ENCODE results near the gene VANGL1. TPM values are rescaled to one million over a fixed set of nuclear protein-coding genes. Genes with fewer than 3 reads are reported as not detected.

VANGL1 gene
- total and polyA plus RNA-seq, 2 of the 4 experiments (the other 2 are of a cell fraction) = 6.1 to 6.7 TPM

- CTCF ChIA-PET = no interaction called here
- H3K23ac ChIP-seq (ENCODE audit: low read depth, low read length) = no peak overlapping the region
- H3K18ac ChIP-seq (ENCODE audit: low read depth, low read length) = no peak overlapping the region
- DNase-seq = no peak
- dilution Hi-C loops (cut with HindIII; ENCODE audit: low sequenced_read_pairs, unreplicated experiment) = no loop called here
- peaks cover 19% of the 10 kb centered on the region for H3K9me1 ChIP-seq (ENCODE audit: insufficient read depth, low read length)
- no peak overlapping the region for H4K91ac ChIP-seq (ENCODE audit: insufficient read depth, low read depth, low read length)
- no peak overlapping the region for H3K56ac ChIP-seq (ENCODE audit: extremely low read depth, insufficient read depth, low read length)
- no peak for ATAC-seq (ENCODE audit: low read depth)
- no CpG with 5 or more reads among the region's 2 CpGs for WGBS, 2 experiments (ENCODE audit: extremely low coverage in 2 of 2, insufficient read length in 1 of 2)
- no peaks in the 10 kb centered on the region for H3K27me3 ChIP-seq (ENCODE audit: control insufficient read depth, insufficient read depth, low read length)
- no peak overlapping the region for H4K5ac ChIP-seq (ENCODE audit: low read depth, low read length)
- H4K8ac ChIP-seq (ENCODE audit: low read depth in 2 of 2, low read length in 2 of 2) = no peak overlapping the region
- no peak overlapping the region for H3K27ac ChIP-seq (ENCODE audit: insufficient read depth, low read length)
- H3K36me3 ChIP-seq (ENCODE audit: control insufficient read depth, insufficient read depth, low read length) = no peaks in the 10 kb centered on the region; the same call in 1 of the 2 replicates
- H3K9ac ChIP-seq (ENCODE audit: low read depth, low read length) = no peak overlapping the region
- TF ChIP-seq NFE2L2 (IDR thresholded peaks at IDR 0.05; ENCODE audit: low read depth, low read length) (no peak), MAZ (IDR thresholded peaks at IDR 0.05; ENCODE audit: borderline replicate concordance, low read depth, low read length) (no peak)
- no peak overlapping the region for H2AK9ac ChIP-seq (replicated peaks; ENCODE audit: low read depth, low read length, poor library complexity)
- intact Hi-C loops (cut with micrococcal nuclease) = no loop called here
- no peak overlapping the region for H3K4ac ChIP-seq (ENCODE audit: low read depth, low read length)
- no peak overlapping the region for H2BK5ac ChIP-seq (ENCODE audit: low read depth, low read length, poor library complexity, severe bottlenecking)
- H3K14ac ChIP-seq (replicated peaks; ENCODE audit: low read depth, low read length) = no peak overlapping the region
- no peak overlapping the region for H3K4me2 ChIP-seq (ENCODE audit: low read depth, low read length)
- BruUV-seq (replicated peaks) = no TSS peak
- no peak overlapping the region for H2AFZ ChIP-seq (replicated peaks; ENCODE audit: low read length, poor library complexity)
- no peak overlapping the region for H2BK120ac ChIP-seq (ENCODE audit: low read depth, low read length)
- in situ Hi-C loops (cut with MboI; ENCODE audit: low sequenced_read_pairs) = no loop called here
- peaks cover 34 to 66% of the 10 kb centered on the region in 2 experiments for H3K79me1 ChIP-seq (ENCODE audit: low read depth in 1 of 2, low read length in 2 of 2)
- no peak overlapping the region for H3K4me3 ChIP-seq (ENCODE audit: insufficient read depth, low read depth, low read length)
- no peak overlapping the region for H2BK15ac ChIP-seq (ENCODE audit: low read depth, low read length)
- no peak overlapping the region for H2AK5ac ChIP-seq (ENCODE audit: low read depth, low read length)
- peaks cover 13% of the 10 kb centered on the region; the same call in 1 of the 2 replicates for H4K20me1 ChIP-seq (ENCODE audit: insufficient read depth, low read length)
- H2BK20ac ChIP-seq (ENCODE audit: low read depth, low read length) = no peak overlapping the region
- POLR2A ChIA-PET (ENCODE audit: unreplicated experiment) = no interaction called here
- peaks cover 16% of the 10 kb centered on the region for H3K4me1 ChIP-seq (ENCODE audit: control insufficient read depth, insufficient read depth, low read length)
- no peaks in the 10 kb centered on the region for H3K9me3 ChIP-seq (ENCODE audit: control insufficient read depth, insufficient read depth, low read length)
Measured at GRCh38 chr1:115652236-115652788, 10.5 kb downstream of the VANGL1 start.
